HL-60 (cell line): Measurements from ENCODE around the gene ENTPD6.
"Not testable (repeated sequence)": the region's sequence is repeated elsewhere in the genome, so short reads cannot be mapped to it uniquely, and the experiment has no call there.

Source experiments
- DNase-seq, 2 experiments: peaks; one replicate each; pipeline ENCODE4 v3.0.0-alpha.2; 2010 to 2020; ENCODE audit warnings: low read depth in 1 of 2, low spot score in 1 of 2
- H3K27ac ChIP-seq: fragments of 250-450 bp; sonication (Bioruptor Pico); replicated peaks from 2 replicates; pipeline ENCODE4 v1.5.1; 2020; ENCODE audit warnings: mild to moderate bottlenecking, moderate library complexity
- H3K27me3 ChIP-seq: fragments of 250-450 bp; sonication (Bioruptor Pico); 2 replicates; pipeline ENCODE4 v1.5.1; 2021; ENCODE audit warnings: mild to moderate bottlenecking, moderate library complexity; ENCODE audit not compliant: insufficient read depth, poor library complexity, severe bottlenecking
- H3K4me3 ChIP-seq: replicated peaks from 2 replicates; pipeline ENCODE4 v1.5.1; 2011; ENCODE audit warnings: mild to moderate bottlenecking, control low read depth, low read length; ENCODE audit not compliant: insufficient read depth
- CTCF ChIP-seq: IDR thresholded peaks from one replicate; pipeline ENCODE4 v1.5.1; 2011; ENCODE audit warnings: low read length, control low read depth, inconsistent platforms; ENCODE audit not compliant: insufficient read depth
- GABPA ChIP-seq: IDR thresholded peaks from 2 replicates; pipeline ENCODE4 v1.6.1; 2012; ENCODE audit warnings: low read depth
- POLR2AphosphoS5 ChIP-seq: IDR thresholded peaks from 2 replicates; pipeline ENCODE4 v1.6.1; 2012; ENCODE audit warnings: low read depth
- REST ChIP-seq: IDR thresholded peaks from 2 replicates; pipeline ENCODE4 v1.6.1; 2012; ENCODE audit warnings: low read depth; ENCODE audit not compliant: insufficient replicate concordance
- SPI1 ChIP-seq: IDR thresholded peaks from 2 replicates; pipeline ENCODE4 v1.6.1; 2012; ENCODE audit warnings: low read depth, mild to moderate bottlenecking, borderline replicate concordance

Gene ENTPD6

GRCh38 chr20:25178563-25179438 is 16.7 kb upstream of the ENTPD6 start:
- DNase-seq = peak in 1 of 2 experiments; percentile 19
- Histone ChIP-seq H3K27ac (no peak overlapping the region), H3K4me3 (no peak overlapping the region), H3K27me3 (no peaks in the 10 kb centered on the region)
- TF ChIP-seq CTCF (peak; percentile 67), REST (no peak)

GRCh38 chr20:25179439-25180089 is 15.9 kb upstream of the ENTPD6 start:
- TF ChIP-seq GABPA (no peak), REST (no peak), CTCF (no peak)
- H3K4me3 ChIP-seq = no peak overlapping the region
- no peaks in the 10 kb centered on the region for H3K27me3 ChIP-seq
- H3K27ac ChIP-seq = no peak overlapping the region
- DNase-seq = no peak

GRCh38 chr20:25184391-25184790 is 11.1 kb upstream of the ENTPD6 start:
- not testable (repeated sequence) for DNase-seq, H3K27me3 ChIP-seq, H3K4me3 ChIP-seq, H3K27ac ChIP-seq

GRCh38 chr20:25187220-25187619 is 8.3 kb upstream of the ENTPD6 start:
- no peaks in the 10 kb centered on the region for H3K27me3 ChIP-seq
- H3K4me3 ChIP-seq = no peak overlapping the region
- DNase-seq = no peak
- no peak for TF ChIP-seq SPI1
- H3K27ac ChIP-seq = no peak overlapping the region

- TF ChIP-seq GABPA (no peak), SPI1 (no peak), REST (no peak), POLR2AphosphoS5 (no peak), CTCF (no peak)
- H3K27me3 ChIP-seq = no peaks in the 10 kb centered on the region
- H3K4me3 ChIP-seq = no peak overlapping the region
- no peak overlapping the region for H3K27ac ChIP-seq
- DNase-seq = no peak
Measured at GRCh38 chr20:25187635-25188034, 7.9 kb upstream of the ENTPD6 start.
